GM18508 (cell line): ENCODE data around the gene UNK.

Source experiments
- ATAC-seq: cut with Tn5 transposase; IDR thresholded peaks from one replicate; pipeline ENCODE4 v1.9.1; 2021; ENCODE audit warnings: moderate number of reproducible peaks; ENCODE audit not compliant: insufficient read depth, unreplicated experiment

The UNK gene

DNA sequence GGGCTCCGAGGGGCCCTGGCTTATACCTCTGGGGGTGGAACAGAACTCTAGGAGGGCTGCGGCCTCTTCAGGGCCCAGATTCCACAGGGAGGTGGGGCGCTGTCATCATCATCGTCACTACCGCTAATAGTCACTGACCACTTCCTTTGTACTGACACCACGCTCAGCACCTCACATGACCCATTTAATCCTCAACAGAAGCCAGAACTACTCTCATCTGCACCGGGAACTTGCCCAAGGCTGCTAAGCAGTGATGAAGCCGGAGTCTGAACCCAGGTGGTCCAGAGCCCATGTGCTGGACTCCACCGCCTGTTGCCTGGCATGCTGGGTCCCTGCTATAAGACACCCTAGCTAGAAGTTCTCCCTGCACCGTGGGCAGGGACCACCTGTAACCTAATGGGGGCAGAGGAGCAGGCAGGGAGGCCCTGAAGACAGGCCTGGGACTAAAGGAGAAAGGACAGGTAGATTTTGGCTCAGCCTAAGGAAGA is 47.6 kb downstream of the UNK start:
- no peak for ATAC-seq

DNA sequence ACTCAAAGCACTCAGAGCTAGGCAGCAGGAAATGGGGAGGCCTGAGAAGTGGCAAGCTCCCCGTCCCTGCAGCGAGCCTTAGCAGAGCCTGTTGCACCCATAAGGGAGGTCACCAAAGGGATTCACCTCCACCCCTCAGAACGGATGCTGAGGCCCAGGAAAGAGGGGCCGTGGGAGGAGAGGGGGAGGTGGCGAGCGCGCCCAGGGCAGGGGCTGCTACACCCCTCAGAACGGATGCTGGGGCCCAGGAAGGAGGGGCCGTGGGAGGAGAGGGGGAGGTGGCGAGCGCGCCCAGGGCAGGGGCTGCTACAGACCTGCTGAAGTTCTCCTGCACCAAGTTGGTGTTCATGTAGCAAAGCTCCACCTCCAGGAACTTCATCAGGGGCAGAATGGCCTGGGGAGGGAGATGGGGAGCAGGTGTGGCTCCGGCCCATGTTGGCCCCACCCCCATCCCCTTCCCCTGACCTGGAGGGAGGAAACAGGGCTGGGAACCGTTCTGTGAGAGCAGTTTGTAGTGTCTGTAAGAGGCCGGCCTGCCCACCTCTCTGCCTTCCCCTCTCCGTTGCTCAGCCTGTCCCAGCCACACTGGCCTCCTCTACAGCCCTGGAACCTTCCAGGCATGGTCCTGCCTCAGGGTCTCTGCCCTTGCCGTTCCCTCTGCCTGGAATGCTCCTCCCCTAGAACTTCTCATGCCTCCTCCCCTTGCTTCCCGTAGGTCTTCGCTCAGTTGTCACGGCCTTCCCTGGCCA is 48.2 kb downstream of the UNK start:
- no peak for ATAC-seq

DNA sequence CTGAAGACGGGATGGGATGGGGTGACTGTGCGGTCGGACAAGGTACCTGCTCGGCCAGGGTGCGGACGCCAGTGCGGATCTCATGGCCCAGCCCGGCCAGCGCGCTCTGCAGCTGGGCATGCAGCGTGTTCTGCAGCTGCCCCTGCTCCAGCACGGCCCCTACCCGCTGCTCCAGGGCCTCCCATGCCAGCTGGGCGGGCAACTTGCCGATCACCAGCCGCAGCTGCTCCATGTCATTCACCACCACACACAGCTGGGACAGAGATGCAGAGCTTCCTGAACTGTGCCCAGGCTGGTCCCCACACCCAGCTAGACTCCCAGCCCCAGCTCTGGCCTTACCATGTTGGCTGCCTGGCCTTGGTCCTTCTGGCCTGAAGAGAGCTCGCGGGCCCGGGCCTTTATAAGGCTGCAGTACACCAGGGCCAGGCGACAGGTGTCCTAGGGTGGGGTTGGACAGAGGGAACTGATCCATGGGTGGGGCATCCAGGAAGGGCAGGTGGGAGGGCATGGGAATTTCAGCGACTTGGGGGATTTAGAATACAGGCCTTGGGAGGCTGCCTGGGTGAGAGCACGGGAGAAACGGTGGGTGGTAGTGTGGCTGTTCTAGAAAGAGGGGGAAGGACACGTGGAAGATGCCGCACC is 49.8 kb downstream of the UNK start:
- no peak for ATAC-seq

DNA sequence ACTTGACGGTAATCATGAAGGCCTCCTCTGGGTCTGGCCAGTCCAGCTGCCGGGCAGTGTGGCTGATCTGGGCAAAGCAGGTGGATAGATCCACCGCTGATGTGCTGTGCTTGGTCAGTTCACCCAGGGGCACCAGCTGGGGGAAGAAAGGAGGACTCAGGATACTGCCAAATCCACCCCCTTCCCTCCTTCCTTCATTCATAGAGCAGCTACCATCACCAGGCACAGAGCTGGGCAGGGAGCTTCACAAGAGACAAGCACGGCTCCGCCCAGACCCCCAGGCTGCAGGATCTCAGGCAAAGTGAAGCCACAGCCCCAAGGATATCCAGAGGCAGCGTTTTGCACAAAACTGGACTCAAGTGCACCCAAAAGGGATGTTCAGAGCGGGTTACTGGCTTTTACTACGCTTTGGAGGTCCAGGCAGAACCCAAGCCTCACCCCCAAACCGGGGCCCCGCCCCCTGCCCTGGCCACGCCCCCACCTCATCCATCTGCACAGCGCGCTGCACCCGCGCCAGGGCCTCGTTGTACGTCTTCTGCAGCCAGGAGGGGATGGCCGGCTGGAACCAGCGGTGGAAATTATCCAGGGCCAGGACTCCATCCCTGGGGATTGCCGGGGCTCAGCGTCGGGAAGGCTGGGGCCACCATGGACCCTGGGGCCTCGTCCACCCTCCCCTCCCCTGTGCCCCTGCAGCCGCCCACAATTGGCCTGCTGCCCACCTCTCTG is 50.5 kb downstream of the UNK start:
- ATAC-seq = no peak

DNA sequence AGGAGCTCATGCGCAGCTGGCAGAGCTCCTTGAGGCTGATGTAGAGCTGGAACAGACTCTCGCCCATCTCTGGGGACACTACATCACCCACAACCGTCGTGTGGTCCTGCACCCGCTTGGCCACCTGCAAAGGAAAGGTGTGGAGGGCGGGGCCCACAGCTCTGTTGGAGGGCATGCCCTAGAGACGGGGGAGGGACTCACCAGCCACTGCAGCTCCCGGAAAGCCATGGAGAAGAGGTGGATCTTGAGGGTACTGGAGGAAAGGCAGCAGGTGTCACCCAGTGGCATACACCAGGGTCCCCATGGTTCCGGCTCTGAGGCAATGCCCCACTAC is 51.0 kb downstream of the UNK start:
- ATAC-seq = no peak

DNA sequence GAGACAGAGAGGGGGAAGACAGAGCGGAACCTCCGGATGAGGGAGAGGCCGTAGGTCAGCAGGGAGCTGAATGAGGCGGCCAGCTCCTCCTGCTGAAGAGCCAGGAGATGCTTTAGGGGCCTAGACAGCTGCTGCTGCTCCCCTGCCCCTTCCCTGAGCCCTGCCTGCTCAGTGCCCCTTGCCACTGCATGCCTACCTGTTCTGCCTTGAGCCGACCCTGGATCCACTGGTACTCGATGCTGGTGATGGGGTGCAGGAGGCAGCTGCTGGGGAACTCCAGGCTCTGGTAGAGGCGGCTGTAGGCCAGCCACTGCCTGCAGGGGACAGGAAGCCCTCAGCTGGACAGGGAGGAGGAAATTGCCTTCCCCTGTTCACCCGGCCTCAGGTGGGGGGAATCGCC is 52.0 kb downstream of the UNK start:
- no peak for ATAC-seq

DNA sequence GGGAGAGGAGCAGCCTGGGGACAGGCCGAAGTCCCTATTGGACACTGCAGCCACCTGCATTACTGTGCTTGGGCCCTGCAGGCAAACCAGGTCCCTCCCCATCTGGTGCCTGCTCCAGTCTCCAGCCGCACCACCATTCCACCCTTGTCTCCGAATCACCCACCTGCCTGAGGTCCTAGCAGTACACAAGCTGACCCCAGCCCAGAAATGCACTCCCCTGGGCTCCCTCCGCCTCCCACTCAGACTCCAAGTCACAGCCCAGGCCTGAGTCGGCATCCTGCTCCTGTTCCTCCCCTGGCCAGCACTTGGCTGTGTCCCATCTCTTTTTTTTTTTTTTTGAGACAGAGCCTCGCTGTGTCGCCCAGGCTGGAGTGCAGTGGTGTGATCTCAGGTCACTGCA is 53.3 kb downstream of the UNK start:
- ATAC-seq = no peak

DNA sequence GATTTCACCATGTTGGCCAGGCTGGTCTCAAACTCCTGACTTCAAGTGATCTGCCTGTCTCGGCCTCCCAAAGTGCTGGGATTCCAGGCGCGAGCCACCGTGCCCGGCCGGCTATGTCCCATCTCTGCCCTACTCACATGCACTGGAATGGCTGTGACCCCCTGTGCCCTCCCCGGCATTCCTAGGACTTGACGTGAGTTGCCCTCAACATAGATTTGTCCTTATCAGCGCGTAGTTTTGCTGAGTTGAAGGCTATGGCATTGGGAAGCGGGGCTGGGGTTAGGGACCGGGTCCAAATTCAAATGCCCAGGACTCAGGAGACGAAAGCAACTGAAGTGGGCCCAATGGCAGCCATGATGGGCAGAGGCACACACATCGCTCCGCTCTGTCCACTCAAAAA is 53.8 kb downstream of the UNK start:
- no peak for ATAC-seq

DNA sequence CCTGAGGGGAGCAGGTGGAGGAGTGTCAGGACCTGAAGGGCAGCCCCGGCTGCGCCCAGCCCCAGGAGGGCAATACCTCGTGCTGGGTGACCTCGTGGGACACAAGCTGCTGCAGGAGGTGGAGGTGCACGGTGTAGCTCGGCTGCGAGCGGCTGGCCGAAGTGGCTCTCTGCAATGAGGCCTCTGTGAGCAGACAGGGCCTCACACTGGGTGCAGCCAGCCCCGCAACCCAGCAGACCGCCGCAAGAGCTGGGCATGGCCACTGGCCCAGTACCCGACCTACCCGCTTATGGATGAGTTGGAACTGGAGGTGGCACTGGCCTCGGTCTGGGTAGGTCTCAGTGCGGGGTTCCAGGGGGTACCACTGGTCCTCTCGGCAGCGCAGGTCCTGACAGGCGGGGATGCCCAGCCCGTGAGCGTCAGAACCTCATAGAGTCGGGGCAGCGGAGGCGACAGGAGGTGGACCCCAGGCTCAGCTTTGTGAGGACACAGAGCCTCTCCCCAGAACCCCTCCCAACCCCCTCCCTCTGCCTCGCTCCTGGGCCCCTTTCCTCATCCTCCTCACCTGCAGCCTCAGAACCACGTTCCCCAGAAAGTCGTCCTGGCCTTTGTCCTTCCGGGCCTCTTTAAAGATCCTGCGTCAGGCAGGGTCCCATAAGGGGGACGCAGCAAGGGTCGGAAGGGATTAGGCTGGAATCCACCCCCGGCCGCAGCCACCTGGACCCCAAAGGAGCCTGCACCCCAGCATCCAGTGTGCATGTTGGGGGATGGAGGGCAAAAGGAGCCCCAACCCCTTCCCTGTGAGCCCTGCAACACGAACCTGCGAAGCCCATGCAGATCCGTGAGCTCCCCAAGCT is 55.6 kb downstream of the UNK start:
- no peak for ATAC-seq

DNA sequence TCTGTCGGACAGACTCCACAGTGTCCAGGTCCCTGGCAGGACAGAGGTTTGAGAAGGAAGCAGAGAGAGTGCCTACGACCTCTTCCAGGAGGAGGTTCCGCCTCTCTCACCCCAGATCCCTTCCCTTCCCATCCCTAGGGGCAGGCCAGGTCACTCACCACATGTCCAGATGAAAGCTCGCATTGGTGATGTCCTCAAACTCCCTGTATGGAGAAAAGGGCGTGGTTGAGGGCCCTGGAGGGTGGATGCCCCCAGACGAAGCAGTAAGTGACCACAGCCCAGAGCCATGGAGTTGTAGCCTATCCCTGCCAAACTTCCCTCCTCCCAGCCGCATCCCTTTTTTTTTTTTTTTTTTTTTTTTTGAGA is 56.2 kb downstream of the UNK start:
- ATAC-seq = no peak

DNA sequence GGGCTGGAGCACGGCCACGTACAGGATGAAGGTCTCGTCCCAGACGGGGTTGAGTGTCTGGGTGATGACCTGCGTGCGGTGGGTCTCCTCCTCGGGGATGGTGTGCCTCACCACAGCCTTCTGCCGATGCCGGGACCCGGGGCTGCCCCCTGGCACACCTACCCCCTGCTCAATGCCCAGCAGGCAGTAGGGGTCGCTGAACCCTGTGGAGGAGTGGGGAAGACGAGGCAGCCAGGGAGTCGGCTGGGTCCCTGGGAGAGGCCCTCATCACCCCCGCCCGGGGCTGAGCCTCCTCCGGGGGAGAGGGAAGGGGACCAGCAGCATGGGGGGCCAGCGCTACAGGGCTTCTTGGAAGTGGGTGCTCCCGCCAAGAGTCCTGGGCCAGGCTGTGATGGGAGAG is 57.8 kb downstream of the UNK start:
- ATAC-seq = no peak

DNA sequence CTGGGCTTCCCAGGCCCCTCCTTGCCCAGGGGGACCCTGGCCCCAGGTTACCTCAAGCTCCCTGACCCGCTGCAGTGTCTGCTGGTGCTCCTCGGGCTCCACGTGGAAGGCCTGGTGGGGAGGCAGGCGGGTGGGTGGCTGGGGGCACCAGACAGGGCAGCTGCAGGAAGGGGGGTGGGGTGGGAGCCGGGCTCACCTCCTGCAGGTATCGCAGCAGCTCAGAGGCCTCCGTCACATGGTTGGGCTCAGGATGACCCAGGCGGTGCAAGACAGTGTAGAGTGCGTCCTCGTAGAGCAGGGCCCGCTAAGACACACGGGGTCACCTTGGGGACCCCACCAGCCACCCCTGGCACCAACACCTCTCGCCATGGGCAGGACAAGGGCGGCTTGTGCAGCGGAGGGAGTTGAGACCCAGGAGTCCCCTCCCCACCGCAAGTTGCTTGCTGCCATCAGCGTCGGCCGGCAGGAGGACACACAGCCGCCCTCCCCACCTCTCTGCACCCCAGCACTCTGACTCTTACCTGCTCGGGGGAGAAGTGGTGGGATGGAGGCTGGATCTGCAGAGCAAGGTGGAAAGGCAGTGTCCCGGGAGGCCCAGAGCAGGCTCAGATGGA is 58.5 kb downstream of the UNK start:
- ATAC-seq = no peak

DNA sequence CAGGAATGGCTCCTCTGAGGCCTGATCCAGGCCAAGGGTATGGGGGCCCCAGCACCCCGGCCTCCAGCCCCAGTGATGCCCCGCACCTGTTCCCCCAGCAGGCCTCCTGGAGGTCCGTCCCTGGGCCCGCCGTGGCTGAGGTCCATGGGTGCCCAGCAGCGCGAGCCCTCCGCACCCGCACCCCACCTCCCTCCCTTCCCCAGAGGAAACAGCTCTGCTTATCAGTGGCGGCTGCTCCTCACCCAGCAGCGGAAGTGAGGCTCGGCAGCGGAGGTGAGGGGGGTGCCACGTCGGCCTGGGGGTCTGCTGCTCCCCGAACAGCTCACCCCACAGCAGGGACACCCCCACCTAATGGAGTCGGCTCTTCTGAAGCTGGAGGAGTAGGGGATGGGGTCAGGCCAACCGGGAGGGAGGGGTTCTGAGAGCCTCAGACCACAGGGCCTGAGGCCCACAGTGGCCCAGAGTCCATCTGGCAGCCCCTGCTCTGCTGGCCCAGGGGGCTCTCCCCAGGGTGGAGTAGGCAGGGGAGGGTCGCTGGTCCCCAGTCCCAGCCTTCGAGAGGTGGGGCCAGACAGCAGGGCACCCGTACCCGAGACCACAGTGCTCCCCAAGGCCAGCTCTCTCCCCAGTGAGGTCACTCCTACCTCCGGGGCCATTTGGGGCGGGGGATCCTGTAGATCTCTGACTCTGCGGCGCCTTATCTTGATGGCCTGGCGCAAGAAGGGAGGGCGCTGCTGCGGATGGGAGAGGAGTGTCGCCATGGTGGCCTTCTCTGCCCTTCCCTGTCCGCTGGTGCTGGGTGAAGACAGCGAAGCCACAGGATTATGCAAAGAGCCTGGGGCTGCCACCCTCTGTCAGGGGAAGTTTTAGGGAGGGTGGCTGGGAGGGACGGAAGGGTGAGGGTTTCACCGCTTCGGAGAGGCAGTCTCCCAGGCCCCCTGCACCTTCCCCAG is 59.2 kb downstream of the UNK start, which contains the start of gene UNC13D:
UNC13D (minus strand) TSS at position 828 of the 953 bp plus-strand sequence; CDS start at position 761, 67 bp downstream.
- no peak for ATAC-seq

DNA sequence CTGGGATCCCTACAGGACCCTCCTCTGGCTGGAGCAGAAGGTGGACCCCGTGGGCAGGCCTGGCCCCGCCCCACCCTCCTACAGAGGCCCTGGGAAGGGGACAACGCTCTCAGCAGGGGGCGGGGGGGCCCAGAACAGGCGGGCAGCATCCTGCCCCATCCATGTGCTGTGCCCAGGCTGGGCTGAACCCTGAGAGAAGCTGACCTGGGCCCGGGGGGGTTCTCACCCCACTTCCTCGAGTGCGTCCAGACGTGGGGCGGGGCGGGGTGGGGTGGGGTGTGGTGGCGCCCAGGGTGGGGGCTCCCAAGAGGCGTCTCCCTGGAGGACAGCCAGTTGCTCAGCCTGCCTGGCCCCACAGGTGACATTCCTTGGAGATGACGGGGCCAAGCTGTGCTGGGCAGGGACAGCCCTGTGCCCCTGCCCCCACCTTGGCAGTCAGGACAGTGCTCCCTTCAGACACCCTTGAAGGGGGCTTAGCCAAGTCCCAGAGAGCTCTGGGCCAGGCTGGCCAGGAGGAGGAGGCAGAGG is 60.0 kb downstream of the UNK start:
- ATAC-seq = no peak

DNA sequence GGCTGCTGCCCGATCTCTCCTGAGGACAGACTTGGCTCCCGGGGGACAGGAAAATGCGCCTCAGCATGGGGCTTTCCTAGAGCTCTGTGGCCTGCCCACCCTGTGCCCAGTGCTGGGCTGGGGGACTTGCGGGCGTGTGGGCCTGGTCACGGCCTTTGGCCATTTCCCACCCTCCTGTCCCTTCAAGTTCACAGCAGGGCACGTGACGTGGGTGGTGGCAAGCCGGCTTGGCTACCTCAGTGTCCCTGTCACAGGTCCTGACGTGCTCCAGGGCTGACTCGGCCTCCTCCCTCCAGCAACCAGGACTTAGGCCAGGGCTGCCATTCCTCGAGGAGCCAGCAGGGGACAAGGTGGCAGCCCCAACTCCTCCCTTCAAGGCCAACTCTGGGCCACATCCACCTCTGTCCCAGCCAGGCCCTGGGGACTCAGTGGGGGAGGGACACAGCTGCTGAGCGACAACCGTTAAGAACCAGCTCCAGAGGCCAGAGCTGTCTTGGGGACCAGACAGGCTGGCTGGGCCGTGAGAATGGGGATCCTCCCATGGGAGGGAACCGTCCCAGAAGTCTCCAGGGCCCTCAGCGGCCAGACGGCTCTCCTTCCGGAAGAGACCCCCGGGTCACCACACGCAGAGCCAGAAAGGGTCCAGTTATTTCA is 60.6 kb downstream of the UNK start:
- ATAC-seq = peak; percentile 50

DNA sequence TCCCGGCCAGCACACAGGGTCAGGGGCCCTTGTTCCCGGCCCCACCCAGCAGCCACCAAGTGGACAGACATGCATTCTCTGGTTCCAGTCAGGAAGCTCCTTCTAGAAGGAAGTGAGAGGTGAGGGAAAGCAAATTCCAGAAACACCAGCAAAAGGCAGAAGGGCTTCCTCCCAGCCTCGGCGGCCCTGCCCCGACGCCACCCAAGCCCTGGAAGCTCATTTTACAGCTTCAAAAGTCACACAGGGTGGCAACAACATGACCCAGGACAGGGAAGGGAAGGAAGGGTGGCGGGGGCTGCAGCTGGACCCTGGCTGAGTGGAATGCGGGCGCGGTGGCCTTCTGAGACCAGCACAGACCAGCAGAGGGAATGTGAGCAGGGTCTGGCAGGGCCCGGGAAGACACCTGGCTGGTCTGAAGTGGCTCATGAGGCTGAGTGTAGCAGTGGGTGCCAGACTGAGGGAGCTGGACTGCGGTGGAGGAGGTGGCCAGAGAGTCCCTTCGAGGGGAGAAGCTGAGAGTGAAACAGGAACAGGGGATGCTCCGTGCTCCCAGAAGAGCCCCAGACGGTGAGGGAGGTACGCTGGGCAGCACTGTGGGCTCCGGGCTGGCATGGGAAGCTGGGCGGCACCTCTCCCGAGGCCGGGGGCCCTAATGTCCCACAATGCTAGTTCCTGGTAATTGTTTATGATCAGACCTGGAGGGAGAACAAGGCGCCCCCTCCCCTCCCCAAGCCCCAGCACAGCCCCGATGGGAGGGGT is 61.5 kb downstream of the UNK start:
- ATAC-seq = no peak
